Neural cell (in vitro differentiated cells): ENCODE measurements around the gene KCNQ2. TPM values are rescaled to one million over a fixed set of nuclear protein-coding genes. Genes with fewer than 3 reads are reported as not detected.

ENCODE experiments used
- H2AFZ ChIP-seq: fragments of 200-600, 300-800 bp; sonication (generic), shearing (Covaris generic); 2 replicates; pipeline ENCODE4 v1.6.0; 2014; ENCODE audit warnings: low read depth, mild to moderate bottlenecking, antibody characterized with exemption, low read length, moderate library complexity
- H3F3A ChIP-seq: fragments of 200-600 bp; shearing (Covaris generic); 2 replicates; pipeline ENCODE4 v1.6.1; 2016; ENCODE audit warnings: mild to moderate bottlenecking, moderate library complexity, mixed read lengths, antibody characterized with exemption, low read length; ENCODE audit not compliant: insufficient read depth, poor library complexity, severe bottlenecking
- H3K27ac ChIP-seq: fragments of 200-600, 300-800 bp; sonication (generic), shearing (Covaris generic); 2 replicates; pipeline ENCODE4 v1.5.1; 2014; ENCODE audit warnings: mild to moderate bottlenecking, low read length, moderate library complexity
- H3K27me3 ChIP-seq: fragments of 300-800, 200-600 bp; sonication (generic), shearing (Covaris generic); 2 replicates; pipeline ENCODE4 v1.6.0; 2014; ENCODE audit warnings: mild to moderate bottlenecking, low read depth, low read length, moderate library complexity; ENCODE audit not compliant: insufficient read depth
- H3K36me3 ChIP-seq: fragments of 300-800, 200-600 bp; sonication (generic), shearing (Covaris generic); 2 replicates; pipeline ENCODE4 v1.5.1; 2014; ENCODE audit warnings: mild to moderate bottlenecking, antibody characterized with exemption, low read length, moderate library complexity; ENCODE audit not compliant: insufficient read depth
- H3K4me2 ChIP-seq: fragments of 300-800, 200-600 bp; sonication (generic), shearing (Covaris generic); 2 replicates; pipeline ENCODE4 v1.6.0; 2014; ENCODE audit warnings: mild to moderate bottlenecking, low read length
- H3K4me3 ChIP-seq: fragments of 300-800, 200-600 bp; sonication (generic), shearing (Covaris generic); 2 replicates; pipeline ENCODE4 v1.5.1; 2014; ENCODE audit warnings: mild to moderate bottlenecking, low read length, moderate library complexity
- H3K79me2 ChIP-seq: fragments of 200-600 bp; shearing (Covaris generic); replicated peaks from 2 replicates; pipeline ENCODE4 v1.6.0; 2014; ENCODE audit warnings: mild to moderate bottlenecking, low read length, moderate library complexity; ENCODE audit not compliant: insufficient read depth
- H3K9ac ChIP-seq: fragments of 300-800, 200-600 bp; sonication (generic), shearing (Covaris generic); 2 replicates; pipeline ENCODE4 v1.6.1; 2016; ENCODE audit warnings: mild to moderate bottlenecking, low read length, mixed read lengths
- H3K9me2 ChIP-seq: fragments of 200-600 bp; shearing (Covaris generic); 2 replicates; pipeline ENCODE4 v1.6.1; 2016; ENCODE audit warnings: mild to moderate bottlenecking, low read length, mixed read lengths; ENCODE audit not compliant: insufficient read depth
- H3K9me3 ChIP-seq: fragments of 200-600, 300-800 bp; sonication (generic), shearing (Covaris generic); 2 replicates; pipeline ENCODE4 v1.6.1; 2016; ENCODE audit warnings: mild to moderate bottlenecking, mixed run types, low read length, moderate library complexity, mixed read lengths
- H4K20me1 ChIP-seq: fragments of 200-600 bp; shearing (Covaris generic); 2 replicates; pipeline ENCODE4 v1.6.1; 2016; ENCODE audit warnings: mild to moderate bottlenecking, mixed run types; ENCODE audit not compliant: insufficient read depth
- CTCF ChIP-seq: fragments of 450-650 bp; IDR thresholded peaks from 2 replicates; pipeline ENCODE4 v1.5.1; 2014; ENCODE audit warnings: antibody characterized with exemption, mild to moderate bottlenecking, moderate library complexity; ENCODE audit not compliant: poor library complexity, severe bottlenecking
- EP300 ChIP-seq: fragments of 450-650 bp; conservative IDR thresholded peaks from 2 replicates; pipeline ENCODE4 v1.6.1; 2014; ENCODE audit warnings: antibody characterized with exemption, mild to moderate bottlenecking, moderate library complexity; ENCODE audit not compliant: poor library complexity, severe bottlenecking
- EZH2 ChIP-seq: fragments of 200-600, 300-800 bp; shearing (Covaris generic), sonication (generic); IDR thresholded peaks from 2 replicates; pipeline ENCODE4 v1.6.1; 2014; ENCODE audit warnings: antibody characterized with exemption, low read length, borderline replicate concordance, mild to moderate bottlenecking; ENCODE audit not compliant: insufficient read depth, poor library complexity, severe bottlenecking
- MXI1 ChIP-seq: fragments of 450-650 bp; conservative IDR thresholded peaks from 2 replicates; pipeline ENCODE4 v1.6.1; 2014; ENCODE audit warnings: antibody characterized with exemption, mild to moderate bottlenecking; ENCODE audit not compliant: poor library complexity, severe bottlenecking
- POLR2AphosphoS5 ChIP-seq: IDR thresholded peaks from 2 replicates; pipeline ENCODE4 v1.6.1; 2012
- RAD21 ChIP-seq: fragments of 450-650 bp; conservative IDR thresholded peaks from 2 replicates; pipeline ENCODE4 v1.6.1; 2014; ENCODE audit warnings: antibody characterized with exemption, mild to moderate bottlenecking, moderate library complexity
- SMC3 ChIP-seq: fragments of 450-650 bp; conservative IDR thresholded peaks from 2 replicates; pipeline ENCODE4 v1.6.1; 2014; ENCODE audit warnings: antibody characterized with exemption, mild to moderate bottlenecking, moderate library complexity; ENCODE audit not compliant: poor library complexity
- TAF1 ChIP-seq: IDR thresholded peaks from 2 replicates; pipeline ENCODE4 v1.6.1; 2012; ENCODE audit warnings: low read depth
- polyA plus RNA-seq: library from polyadenylated mRNA; depleted of rRNA; stranded (reverse); fragments of >200 nt; gene quantifications from 2 replicates; pipeline ENCODE4 v1.2.3, GENCODE V29; 2014
- TF ChIP-seq, protein P1 (sequence below): IDR thresholded peaks from 2 replicates; pipeline ENCODE4 v1.6.1; 2012; ENCODE audit warnings: borderline replicate concordance

The KCNQ2 gene
- polyA plus RNA-seq, 1 donor from 2014 or later = 84.7 TPM

DNA sequence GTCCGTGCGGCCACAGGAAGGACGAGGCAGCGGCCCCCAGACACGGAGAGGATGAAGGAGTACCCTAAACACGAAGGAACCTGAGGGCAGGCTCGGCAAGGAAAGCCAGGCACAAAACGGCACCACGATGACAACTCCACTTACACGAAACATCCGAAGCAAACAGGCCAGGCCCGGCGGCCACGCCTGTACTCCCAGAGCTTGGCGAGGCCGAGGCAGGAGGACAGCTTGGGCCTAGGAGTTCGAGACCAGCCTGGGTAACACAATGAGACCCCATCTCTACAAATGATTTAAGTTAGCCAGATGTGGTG is 13.4 kb downstream of the KCNQ2 start:
- Histone ChIP-seq H3K79me2 (peaks cover 47% of the 10 kb centered on the region), H3K9me3 (no peaks in the 10 kb centered on the region), H3K4me2 (no peak overlapping the region), H3K27me3 (no peaks in the 10 kb centered on the region), H2AFZ (no peak overlapping the region), H3K27ac (no peak overlapping the region), H3K36me3 (no peaks in the 10 kb centered on the region), H3K4me3 (no peak overlapping the region), H3K9ac (no peak overlapping the region), H4K20me1 (peaks cover 8% of the 10 kb centered on the region), H3K9me2 (no peaks in the 10 kb centered on the region), H3F3A (no peaks in the 10 kb centered on the region)
- TF ChIP-seq MXI1 (no peak), POLR2AphosphoS5 (no peak), TAF1 (no peak), EZH2 (no peak), RAD21 (no peak), EP300 (no peak)
- TF ChIP-seq, protein P1, sequence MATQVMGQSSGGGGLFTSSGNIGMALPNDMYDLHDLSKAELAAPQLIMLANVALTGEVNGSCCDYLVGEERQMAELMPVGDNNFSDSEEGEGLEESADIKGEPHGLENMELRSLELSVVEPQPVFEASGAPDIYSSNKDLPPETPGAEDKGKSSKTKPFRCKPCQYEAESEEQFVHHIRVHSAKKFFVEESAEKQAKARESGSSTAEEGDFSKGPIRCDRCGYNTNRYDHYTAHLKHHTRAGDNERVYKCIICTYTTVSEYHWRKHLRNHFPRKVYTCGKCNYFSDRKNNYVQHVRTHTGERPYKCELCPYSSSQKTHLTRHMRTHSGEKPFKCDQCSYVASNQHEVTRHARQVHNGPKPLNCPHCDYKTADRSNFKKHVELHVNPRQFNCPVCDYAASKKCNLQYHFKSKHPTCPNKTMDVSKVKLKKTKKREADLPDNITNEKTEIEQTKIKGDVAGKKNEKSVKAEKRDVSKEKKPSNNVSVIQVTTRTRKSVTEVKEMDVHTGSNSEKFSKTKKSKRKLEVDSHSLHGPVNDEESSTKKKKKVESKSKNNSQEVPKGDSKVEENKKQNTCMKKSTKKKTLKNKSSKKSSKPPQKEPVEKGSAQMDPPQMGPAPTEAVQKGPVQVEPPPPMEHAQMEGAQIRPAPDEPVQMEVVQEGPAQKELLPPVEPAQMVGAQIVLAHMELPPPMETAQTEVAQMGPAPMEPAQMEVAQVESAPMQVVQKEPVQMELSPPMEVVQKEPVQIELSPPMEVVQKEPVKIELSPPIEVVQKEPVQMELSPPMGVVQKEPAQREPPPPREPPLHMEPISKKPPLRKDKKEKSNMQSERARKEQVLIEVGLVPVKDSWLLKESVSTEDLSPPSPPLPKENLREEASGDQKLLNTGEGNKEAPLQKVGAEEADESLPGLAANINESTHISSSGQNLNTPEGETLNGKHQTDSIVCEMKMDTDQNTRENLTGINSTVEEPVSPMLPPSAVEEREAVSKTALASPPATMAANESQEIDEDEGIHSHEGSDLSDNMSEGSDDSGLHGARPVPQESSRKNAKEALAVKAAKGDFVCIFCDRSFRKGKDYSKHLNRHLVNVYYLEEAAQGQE = no peak

DNA sequence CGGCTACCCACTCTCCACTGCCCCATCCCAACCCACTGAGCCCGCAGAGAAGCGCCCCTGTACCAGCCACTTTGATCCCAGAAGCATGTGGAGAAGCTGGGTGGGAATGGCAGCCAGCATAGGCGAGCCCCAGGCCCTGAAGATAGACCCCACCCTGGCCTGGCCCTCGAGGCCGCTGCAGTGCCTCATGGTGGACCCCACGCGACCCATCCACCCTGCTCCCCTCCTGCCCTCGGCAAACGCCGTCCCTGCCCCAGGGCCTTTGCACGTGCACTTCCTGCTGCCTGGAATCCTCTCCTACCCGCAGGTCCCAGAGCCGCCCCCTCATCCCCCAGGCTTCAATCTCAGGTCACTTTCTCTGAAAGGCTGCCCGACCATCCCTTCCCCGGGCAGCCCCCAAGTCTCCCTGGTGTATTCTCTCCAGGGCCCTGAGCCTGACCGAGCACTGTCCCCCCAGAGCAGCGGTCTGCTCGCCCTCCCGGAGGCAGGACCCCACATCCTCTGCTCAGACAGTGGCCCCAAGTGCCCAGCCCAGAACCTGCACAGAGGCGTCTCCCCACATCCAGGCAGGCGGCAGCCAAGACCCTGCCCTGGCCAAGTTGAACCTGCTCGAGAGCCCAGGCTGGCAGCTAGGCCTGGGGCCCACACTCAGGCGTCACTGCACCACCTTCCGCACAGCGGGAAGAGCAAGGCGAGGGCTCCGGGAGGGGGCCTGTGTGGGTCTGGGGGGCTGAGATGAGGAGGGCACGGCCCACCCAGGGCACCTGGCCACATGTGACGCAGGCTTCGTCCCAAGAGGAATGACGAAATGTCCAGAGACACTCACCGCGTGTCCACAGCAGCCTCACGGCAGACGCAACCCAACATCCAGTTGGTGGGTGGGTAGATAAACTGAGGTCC is 14.0 kb downstream of the KCNQ2 start:
- Histone ChIP-seq H3K9ac (no peak overlapping the region), H3K9me3 (no peaks in the 10 kb centered on the region), H3K79me2 (peaks cover 47% of the 10 kb centered on the region), H3F3A (no peaks in the 10 kb centered on the region), H3K9me2 (no peaks in the 10 kb centered on the region), H3K27me3 (no peaks in the 10 kb centered on the region), H4K20me1 (peaks cover 2% of the 10 kb centered on the region), H3K4me2 (no peak overlapping the region), H3K4me3 (no peak overlapping the region), H2AFZ (no peak overlapping the region), H3K27ac (no peak overlapping the region), H3K36me3 (no peaks in the 10 kb centered on the region)
- TF ChIP-seq CTCF (no peak), SMC3 (no peak), TAF1 (no peak), MXI1 (no peak), POLR2AphosphoS5 (no peak), RAD21 (no peak), EP300 (no peak), EZH2 (no peak)
- TF ChIP-seq, protein P1 = no peak
